HG03060 (cell line): ENCODE results near the gene TRIM28.

Source experiments
- ATAC-seq: cut with Tn5 transposase; IDR thresholded peaks from one replicate; pipeline ENCODE4 v1.9.1; 2021; ENCODE audit warnings: low read depth, moderate number of reproducible peaks; ENCODE audit not compliant: unreplicated experiment

Gene TRIM28

GRCh38 chr19:58547323-58548312, 3.8 kb downstream of the TRIM28 start:
- no peak for ATAC-seq

GRCh38 chr19:58548859-58549663, 5.2 kb downstream of the TRIM28 start:
- ATAC-seq, result no peak

- no peak for ATAC-seq
These were observed 5.9 kb downstream of the TRIM28 start for GRCh38 chr19:58549664-58550361.

- no peak for ATAC-seq
These were observed 6.7 kb downstream of the TRIM28 start for GRCh38 chr19:58550362-58551122.

- no peak for ATAC-seq
These were observed 7.2 kb downstream of the TRIM28 start for GRCh38 chr19:58551123-58551497.

- no peak for ATAC-seq
These were observed 8.0 kb downstream of the TRIM28 start for GRCh38 chr19:58551577-58552471.

- ATAC-seq, result no peak
These were observed 8.8 kb downstream of the TRIM28 start for GRCh38 chr19:58552655-58553054.

- ATAC-seq, result no peak
These were observed 10.1 kb downstream of the TRIM28 start for GRCh38 chr19:58553799-58554493.

GRCh38 chr19:58554494-58555368, 10.9 kb downstream of the TRIM28 start, which contains the start of gene CHMP2A:
Gene CHMP2A (minus strand): TSS chr19:58555105. CDS start chr19:58554212, 893 bp downstream.
- ATAC-seq, result no peak

GRCh38 chr19:58555369-58555885, 11.6 kb downstream of the TRIM28 start:
- no peak for ATAC-seq

GRCh38 chr19:58555920-58556621, 12.2 kb downstream of the TRIM28 start:
- ATAC-seq, result no peak

GRCh38 chr19:58556622-58557220, 12.9 kb downstream of the TRIM28 start:
- ATAC-seq, result no peak

- no peak for ATAC-seq
These were observed 13.6 kb downstream of the TRIM28 start for GRCh38 chr19:58557221-58558065.

- ATAC-seq, result no peak
These were observed 14.3 kb downstream of the TRIM28 start, which contains the start of gene UBE2M for GRCh38 chr19:58558066-58558622. Gene UBE2M (minus strand): TSS chr19:58558611. CDS start chr19:58558381, 230 bp downstream.
